Fibroblast of skin of right biceps (primary cell): Measurements from ENCODE around the gene SWAP70.

Experiments
- DNase-seq: peaks from one replicate; pipeline ENCODE4 v3.0.0-alpha.2; 2013

SWAP70 gene

GRCh38 chr11:9780929-9781328, 117.1 kb downstream of the SWAP70 start:
- no peak for DNase-seq

GRCh38 chr11:9783986-9784385, 120.1 kb downstream of the SWAP70 start:
- DNase-seq = no peak

GRCh38 chr11:9784602-9785315, 120.9 kb downstream of the SWAP70 start:
- DNase-seq = no peak

- no peak for DNase-seq
Measured at GRCh38 chr11:9787260-9787659, 123.4 kb downstream of the SWAP70 start.

GRCh38 chr11:9787981-9788521, 124.2 kb downstream of the SWAP70 start:
- DNase-seq = peak; percentile 67

GRCh38 chr11:9789910-9790309, 126.0 kb downstream of the SWAP70 start:
- no peak for DNase-seq

- DNase-seq = no peak
Measured at GRCh38 chr11:9790703-9791102, 126.8 kb downstream of the SWAP70 start.

- no peak for DNase-seq
Measured at GRCh38 chr11:9796266-9796665, 132.4 kb downstream of the SWAP70 start.

GRCh38 chr11:9796854-9797253, 133.0 kb downstream of the SWAP70 start:
- DNase-seq = peak; percentile 19

- peak; percentile 30 for DNase-seq
Measured at GRCh38 chr11:9797300-9797699, 133.4 kb downstream of the SWAP70 start.

- no peak for DNase-seq
Measured at GRCh38 chr11:9799886-9800285, 136.0 kb downstream of the SWAP70 start.

GRCh38 chr11:9802291-9802861, 138.5 kb downstream of the SWAP70 start:
- peak; percentile 94 for DNase-seq
